ENCODE measurements around the gene FAM89B. TPM values are rescaled to one million over a fixed set of nuclear protein-coding genes. Genes with fewer than 3 reads are reported as not detected.

Gene FAM89B
- total and polyA plus RNA-seq, 2 of the 8 experiments (the other 6 are each of a cell fraction or from before 2014, with no cell fraction given): 15.8 to 32.4 TPM

DNA sequence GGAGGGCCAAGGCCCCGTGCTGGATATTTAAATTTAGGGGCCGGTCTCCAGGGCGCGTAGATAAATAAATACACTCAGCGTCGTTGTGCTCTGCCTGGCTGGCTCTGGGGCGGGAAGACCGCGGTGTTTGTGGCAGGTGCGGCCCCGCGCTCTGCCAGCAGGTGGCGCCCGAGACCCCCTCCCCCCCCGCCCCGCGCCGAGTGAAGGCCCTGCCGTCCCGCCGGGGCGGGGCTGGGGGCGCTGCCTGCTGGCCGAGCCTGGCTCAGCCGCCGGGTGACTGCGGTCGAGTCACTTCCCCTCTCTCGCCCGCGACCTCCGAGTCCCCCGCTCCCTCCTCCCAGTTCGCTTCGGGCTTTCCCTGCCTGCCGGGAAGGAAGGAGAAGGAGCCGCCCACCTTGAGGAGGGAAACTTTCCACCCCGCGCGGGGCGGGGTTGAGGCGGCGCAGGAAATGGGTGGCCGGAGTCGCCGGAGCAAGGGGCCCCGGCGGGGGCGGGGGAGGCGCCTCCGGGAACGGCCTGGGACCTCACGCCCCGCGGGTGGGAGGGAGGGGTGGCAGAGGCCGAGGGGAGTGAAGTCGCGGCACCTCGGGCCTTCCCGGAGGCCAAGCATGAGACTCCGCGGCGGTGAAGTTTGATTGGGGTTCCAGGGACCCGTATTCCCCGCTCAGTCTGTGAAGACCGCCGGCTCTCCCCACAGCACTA is 1.9 kb downstream of the FAM89B start (continued):
- TF ChIP-seq SRF (IDR thresholded peaks at IDR 0.05; ENCODE audit: low read depth, low read length) (no peak), PHF8 (conservative IDR thresholded peaks at IDR 0.05; ENCODE audit: low read depth, low read length) (no peak), FOSL1 (IDR thresholded peaks at IDR 0.05; ENCODE audit: insufficient read depth, low read depth, low read length) (no peak), CBX8 (IDR thresholded peaks at IDR 0.05; ENCODE audit: borderline replicate concordance, low read depth, low read length) (no peak), RBBP5 (IDR thresholded peaks at IDR 0.05; ENCODE audit: borderline replicate concordance, low read depth, low read length) (no peak), BCL11A (IDR thresholded peaks at IDR 0.05; ENCODE audit: low read depth in 2 of 2, low read length in 2 of 2) (no peak), KDM5A (IDR thresholded peaks at IDR 0.05; ENCODE audit: low read length) (no peak), BACH1 (IDR thresholded peaks at IDR 0.05; ENCODE audit: low read length) (no peak), JUND (IDR thresholded peaks at IDR 0.05; ENCODE audit: low read length) (no peak), EGR1 (IDR thresholded peaks at IDR 0.05; ENCODE audit: borderline replicate concordance, low read depth, low read length) (peak; percentile 20; the same call in 1 of the 2 replicates), HDAC6 (IDR thresholded peaks at IDR 0.05; ENCODE audit: low read depth, low read length) (no peak), SIRT6 (IDR thresholded peaks at IDR 0.05; ENCODE audit: low read length) (no peak), KDM1A (IDR thresholded peaks at IDR 0.05; ENCODE audit: borderline replicate concordance, low read length) (no peak), GABPA (IDR thresholded peaks at IDR 0.05; ENCODE audit: borderline replicate concordance, insufficient read depth, low read length) (no peak), NRF1 (IDR thresholded peaks at IDR 0.05; ENCODE audit: low read depth, low read length) (no peak), JUN (IDR thresholded peaks at IDR 0.05; ENCODE audit: low read depth, low read length) (no peak), TBP (IDR thresholded peaks at IDR 0.05; ENCODE audit: low read depth, low read length) (no peak), ASH2L (IDR thresholded peaks at IDR 0.05; ENCODE audit: low read length) (no peak), TAF1 (IDR thresholded peaks at IDR 0.05; ENCODE audit: low read depth, low read length) (no peak), RFX5 (IDR thresholded peaks at IDR 0.05; ENCODE audit: borderline replicate concordance, low read depth, low read length) (no peak), SIX5 (IDR thresholded peaks at IDR 0.05; ENCODE audit: low read depth, low read length) (no peak)
- TF ChIP-seq, protein P1, sequence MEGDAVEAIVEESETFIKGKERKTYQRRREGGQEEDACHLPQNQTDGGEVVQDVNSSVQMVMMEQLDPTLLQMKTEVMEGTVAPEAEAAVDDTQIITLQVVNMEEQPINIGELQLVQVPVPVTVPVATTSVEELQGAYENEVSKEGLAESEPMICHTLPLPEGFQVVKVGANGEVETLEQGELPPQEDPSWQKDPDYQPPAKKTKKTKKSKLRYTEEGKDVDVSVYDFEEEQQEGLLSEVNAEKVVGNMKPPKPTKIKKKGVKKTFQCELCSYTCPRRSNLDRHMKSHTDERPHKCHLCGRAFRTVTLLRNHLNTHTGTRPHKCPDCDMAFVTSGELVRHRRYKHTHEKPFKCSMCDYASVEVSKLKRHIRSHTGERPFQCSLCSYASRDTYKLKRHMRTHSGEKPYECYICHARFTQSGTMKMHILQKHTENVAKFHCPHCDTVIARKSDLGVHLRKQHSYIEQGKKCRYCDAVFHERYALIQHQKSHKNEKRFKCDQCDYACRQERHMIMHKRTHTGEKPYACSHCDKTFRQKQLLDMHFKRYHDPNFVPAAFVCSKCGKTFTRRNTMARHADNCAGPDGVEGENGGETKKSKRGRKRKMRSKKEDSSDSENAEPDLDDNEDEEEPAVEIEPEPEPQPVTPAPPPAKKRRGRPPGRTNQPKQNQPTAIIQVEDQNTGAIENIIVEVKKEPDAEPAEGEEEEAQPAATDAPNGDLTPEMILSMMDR (IDR thresholded peaks at IDR 0.05; ENCODE audit: control extremely low read depth in 1 of 3, insufficient read depth in 1 of 3, low read depth in 1 of 3, low read length in 3 of 3): peak in 2 of 3 experiments; percentile 70 to 80; a peak in 3 of 4 replicates
- TF ChIP-seq, protein P2, sequence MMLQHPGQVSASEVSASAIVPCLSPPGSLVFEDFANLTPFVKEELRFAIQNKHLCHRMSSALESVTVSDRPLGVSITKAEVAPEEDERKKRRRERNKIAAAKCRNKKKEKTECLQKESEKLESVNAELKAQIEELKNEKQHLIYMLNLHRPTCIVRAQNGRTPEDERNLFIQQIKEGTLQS (IDR thresholded peaks at IDR 0.05; ENCODE audit: insufficient read depth, low read depth, low read length): no peak

All from H1 (cell line).